HG02943 (cell line): ENCODE results near the gene MCMBP.
A peak's percentile ranks its signal among the peaks of the same experiment; 100 is the strongest.
"Not testable (repeated sequence)": the region's sequence is repeated elsewhere in the genome, so short reads cannot be mapped to it uniquely, and the experiment has no call there.

ENCODE experiments used
- ATAC-seq: cut with Tn5 transposase; IDR thresholded peaks from one replicate; pipeline ENCODE4 v1.9.1; 2021; ENCODE audit warnings: mild to moderate bottlenecking, low read depth, moderate library complexity; ENCODE audit not compliant: unreplicated experiment

The MCMBP gene, protein sequence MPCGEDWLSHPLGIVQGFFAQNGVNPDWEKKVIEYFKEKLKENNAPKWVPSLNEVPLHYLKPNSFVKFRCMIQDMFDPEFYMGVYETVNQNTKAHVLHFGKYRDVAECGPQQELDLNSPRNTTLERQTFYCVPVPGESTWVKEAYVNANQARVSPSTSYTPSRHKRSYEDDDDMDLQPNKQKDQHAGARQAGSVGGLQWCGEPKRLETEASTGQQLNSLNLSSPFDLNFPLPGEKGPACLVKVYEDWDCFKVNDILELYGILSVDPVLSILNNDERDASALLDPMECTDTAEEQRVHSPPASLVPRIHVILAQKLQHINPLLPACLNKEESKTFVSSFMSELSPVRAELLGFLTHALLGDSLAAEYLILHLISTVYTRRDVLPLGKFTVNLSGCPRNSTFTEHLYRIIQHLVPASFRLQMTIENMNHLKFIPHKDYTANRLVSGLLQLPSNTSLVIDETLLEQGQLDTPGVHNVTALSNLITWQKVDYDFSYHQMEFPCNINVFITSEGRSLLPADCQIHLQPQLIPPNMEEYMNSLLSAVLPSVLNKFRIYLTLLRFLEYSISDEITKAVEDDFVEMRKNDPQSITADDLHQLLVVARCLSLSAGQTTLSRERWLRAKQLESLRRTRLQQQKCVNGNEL

DNA sequence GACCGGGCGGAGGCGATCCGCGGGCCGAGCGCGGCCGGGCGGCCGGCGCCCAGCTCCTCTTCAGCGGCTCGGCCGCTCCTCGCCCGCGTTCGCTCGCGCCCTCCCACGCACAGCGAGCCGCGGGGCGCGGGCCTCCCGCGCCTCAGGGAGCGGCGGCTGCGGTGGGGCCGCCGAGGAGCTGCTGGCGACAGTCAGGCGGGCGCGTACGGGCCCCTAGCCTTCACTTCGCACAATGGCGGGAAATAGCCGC, at the start of gene MCMBP:
TSS of gene MCMBP (minus strand) at position 234 of the 250 bp plus-strand sequence. CDS start 259 bp downstream, outside the sequence.
- ATAC-seq = peak; percentile 9

DNA sequence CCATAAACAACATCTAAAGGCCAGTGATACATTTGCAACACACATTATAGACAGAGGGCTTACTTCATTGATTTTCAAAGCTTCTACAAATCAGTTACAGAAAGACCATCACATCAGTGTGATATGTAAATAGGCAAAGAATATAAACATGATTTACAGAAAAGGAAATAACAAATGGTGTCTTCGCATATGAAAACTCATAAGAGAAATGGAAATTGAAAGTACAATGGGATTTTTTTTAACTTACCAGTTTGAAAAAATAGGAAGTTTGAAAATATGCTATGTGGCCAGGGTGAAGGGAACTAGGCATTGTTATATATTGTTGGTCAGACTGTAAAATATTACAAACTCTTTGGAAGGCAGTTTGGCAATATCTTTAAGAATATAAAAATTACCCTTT, 47.2 kb upstream of the MCMBP start:
- ATAC-seq = no peak

DNA sequence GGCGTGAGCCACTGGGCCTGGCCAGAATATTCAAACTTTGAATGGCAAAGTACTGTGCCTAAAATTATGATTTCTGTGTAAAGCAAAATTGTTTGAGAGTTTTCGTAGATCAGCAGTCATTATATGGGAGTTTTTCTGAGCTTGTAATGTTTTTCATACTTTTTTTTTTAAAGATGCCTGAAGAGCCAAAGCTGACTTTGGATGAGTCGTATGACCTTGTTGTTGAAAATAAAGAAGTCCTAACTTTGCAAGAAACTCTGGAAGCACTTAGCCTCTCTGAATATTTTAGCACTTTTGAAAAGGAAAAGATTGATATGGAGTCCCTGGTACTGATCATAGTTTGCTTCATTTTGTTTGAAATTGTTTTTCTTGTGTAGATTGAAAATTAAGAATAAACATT, 46.6 kb upstream of the MCMBP start:
- no peak for ATAC-seq

DNA sequence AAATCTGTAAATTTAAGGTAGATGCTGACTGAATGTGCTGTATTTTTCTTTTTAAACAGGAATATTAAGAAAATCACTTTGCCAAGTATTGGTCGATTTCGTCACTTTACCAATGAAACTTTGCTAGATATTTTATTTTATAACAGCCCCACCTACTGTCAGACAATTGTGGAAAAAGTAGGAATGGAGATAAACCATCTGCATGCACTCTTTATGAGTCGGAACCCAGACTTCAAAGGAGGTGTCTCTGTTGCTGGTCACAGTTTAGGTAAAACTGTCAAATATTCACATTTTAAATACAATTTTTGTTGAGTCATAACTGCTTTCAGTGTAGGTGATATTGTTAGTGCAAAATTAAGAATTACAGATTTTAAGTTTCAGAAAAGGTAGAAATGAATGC, 45.1 kb upstream of the MCMBP start:
- ATAC-seq = no peak

DNA sequence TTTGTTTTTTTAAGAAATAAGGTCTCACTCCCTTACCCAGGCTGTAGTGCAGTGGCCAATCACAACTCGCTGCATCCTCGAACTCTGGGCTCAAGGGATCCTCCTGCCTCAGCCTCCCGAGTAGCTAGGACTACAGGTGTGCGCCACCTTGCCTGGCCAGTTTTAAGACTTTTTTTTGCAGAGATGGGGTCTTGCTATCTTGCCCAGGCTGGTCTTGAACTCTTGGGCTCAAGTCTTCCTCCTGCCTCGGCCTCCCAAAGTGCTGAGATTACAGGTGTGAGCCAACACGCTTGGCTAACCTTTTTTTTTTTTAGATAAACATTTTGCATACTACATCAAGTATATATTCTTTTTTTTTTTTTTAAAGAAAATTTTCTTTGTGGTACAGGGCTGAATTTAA, 38.0 kb upstream of the MCMBP start:
- ATAC-seq = no peak

DNA sequence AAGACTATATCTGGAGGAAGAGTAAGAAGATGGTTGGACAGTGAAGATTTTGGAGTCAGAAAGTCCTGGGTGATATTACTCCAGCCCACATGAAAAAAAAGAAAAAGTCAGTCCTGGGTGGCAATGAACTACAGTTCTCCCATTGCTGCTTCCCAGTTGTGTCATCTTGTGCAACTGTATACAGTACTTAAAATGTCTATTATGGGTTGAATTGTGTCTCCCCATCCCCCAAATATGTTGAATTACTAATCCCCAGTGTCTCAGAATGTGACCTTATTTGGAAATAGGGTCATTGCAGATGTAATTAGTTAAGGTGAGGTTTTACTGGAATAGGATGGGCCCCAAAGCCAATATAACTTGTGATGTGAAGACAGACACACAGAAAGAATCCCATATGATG, 35.5 kb upstream of the MCMBP start:
- no peak for ATAC-seq

DNA sequence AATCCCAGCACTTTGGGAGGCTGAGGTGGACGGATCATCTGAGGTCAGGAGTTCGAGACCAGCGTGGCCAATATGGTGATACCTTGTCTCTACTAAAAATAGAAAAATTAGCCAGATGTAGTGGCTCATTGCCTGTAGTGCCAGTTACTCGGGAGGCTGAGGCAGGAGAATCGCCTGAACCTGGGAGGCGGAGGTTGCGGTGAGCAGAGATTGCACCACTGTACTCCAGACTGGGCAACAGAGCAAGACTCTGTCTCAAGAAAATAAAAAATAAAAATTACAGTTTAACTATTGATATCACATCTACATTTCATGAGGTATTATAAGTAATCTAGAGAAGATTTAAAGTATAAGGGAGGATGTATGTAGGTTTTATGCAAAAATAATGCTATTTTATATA, 35.1 kb upstream of the MCMBP start:
- ATAC-seq = not testable (repeated sequence)

DNA sequence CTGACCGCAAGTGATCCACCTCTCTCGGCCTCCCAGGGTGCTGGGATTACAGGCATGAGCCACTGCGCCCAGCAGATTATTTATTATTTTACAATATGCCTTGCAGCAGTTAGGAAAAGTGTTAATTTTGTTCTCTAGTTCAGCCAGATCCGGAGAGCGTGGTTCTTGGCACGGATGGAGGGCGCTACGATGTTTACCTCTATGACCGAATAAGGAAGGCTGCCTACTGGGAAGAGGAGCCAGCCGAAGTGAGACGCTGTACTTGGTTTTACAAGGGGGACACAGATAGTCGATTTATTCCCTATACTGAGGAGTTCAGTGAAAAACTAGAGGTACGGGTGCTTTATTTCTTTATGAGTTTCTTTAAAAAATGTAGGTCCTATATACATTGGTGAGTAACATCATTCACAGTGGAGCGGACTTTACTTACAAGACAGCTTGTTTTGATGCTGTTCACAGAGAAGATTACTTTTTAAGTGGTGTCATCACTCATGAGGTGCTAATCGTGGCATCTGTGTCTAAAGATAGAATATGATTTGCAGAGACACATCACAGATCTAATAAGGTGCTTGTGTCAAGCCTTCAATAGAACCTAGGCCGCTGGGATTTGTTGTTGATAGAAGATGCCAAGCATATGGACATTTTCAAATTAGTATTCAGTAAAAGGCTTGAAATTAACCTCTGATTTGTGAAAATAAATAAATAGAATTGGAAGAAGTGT, 31.5 kb upstream of the MCMBP start:
- ATAC-seq = no peak

DNA sequence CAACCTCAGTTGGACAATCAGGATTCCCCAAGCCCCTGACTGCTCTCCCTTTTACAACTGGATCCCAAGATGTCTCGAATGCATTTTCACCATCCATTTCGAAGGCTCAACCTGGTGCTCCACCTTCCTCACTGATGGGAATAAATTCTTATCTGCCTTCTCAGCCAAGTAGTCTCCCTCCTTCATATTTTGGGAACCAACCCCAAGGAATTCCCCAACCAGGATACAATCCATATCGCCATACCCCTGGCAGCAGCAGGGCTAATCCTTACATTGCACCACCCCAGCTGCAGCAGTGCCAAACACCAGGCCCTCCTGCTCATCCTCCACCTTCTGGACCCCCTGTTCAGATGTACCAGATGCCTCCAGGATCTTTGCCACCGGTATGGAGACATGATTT, 25.9 kb upstream of the MCMBP start:
- ATAC-seq = no peak

DNA sequence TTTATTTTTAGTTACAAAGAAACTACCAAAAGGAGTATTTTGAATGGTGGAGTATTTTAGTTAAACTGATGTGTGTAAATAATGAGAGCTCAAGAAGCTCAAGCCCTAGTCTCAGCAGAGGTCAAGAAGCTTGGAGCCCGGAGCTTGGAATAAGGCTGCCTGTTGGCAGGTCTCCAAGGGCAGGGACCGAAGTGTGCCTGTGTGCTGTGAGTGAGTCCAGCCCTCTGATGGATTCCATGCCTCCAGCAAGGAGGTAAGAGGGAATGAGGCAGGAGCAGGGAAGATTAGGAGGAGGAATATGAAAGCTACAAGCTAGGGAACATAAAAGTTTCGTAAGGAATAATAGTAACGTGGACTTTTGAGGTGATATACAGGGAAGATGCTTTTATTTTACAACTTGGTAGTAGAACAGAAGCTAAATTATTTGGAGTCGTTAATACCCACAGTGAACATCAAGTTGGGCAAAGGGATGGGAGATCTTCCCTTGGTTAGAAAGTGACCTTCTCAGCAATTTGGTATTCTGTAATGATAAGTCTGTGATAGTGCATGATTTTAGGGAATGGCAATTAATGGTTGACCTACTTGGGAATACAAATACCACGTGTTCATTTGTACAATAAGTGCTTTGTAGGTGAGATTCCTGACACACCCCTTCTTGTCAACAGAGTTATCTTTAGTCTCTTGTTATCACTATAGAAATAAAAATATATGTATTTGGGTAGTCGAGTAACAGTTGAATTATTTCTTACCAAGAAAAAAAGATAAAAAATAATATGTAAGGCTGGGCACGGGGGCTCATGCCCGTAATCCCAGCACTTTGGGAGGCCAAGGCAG, 24.5 kb upstream of the MCMBP start:
- ATAC-seq = no peak

DNA sequence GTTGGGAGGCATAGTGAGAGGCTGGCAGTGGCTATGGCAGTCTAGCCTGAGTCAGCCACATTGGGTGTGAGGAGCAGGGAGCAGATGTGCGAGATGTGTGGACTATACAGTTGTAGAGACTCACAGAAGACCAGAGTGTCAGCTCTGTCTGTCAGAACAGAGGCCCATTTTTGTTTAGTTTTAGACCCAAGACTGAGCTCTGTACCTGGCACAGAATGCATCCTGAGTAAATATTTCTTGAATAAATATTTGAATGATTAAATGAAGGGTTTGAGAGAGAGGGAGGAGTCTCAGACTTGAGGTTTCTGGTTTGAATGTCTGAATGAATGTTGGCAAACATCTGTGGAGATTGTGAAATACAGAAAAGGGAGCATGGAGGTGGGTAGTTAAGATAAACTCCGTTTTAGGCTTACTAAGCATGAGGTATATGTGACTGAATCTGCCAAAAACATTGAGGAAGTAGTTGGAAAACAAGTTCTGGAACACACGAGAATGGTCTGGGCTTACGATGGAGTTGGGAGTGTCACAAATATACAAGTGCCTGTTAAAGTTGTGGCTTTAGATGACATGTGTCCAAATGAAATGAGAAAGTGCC, 23.5 kb upstream of the MCMBP start:
- no peak for ATAC-seq

DNA sequence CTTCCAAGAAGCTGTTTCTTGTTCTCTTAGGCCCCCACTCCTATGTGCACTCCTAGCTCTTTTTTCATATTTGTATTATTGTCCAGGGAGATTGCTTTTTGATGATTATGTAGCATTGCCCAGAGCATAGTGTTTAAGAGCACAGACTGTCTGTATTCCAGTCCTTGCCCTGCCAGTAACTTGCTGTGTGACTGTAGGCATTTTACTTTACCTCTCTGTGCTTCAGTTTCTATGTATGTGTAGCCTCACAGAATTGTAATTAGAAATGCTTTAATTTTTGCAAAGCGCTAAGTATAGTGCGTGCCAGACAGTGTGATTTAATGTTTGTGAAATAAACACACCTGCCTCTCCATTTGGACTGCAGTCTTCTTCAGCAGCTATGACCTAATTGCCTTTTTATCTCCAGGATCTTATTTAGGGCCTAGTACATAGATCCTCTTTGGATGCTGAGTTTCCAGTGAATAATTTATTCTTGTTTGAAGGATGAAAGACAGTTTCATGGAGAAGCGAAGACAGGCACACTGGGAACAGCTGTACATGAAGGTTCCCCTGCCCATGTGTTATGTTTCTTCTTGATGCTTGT, 21.3 kb upstream of the MCMBP start:
- no peak for ATAC-seq

DNA sequence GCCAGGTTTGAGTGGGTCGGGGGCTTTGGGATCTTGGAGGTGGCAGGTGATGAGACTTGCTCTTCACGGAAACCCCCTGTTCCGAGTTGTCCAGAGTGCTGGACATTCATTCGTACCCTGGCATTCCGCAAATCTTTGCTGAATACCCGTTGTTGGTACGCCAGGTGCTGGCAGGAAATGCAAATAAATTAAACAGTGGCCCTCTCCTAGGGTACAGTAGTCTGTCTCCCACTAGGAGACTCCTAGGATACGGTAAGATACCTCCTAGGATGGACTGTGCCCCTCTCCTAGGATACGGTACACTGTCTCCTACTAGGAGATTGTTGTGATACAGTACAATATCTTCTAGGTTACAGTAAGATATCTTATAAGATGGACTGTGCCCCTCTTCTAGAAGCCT, 20.4 kb upstream of the MCMBP start:
- peak; percentile 2 for ATAC-seq

DNA sequence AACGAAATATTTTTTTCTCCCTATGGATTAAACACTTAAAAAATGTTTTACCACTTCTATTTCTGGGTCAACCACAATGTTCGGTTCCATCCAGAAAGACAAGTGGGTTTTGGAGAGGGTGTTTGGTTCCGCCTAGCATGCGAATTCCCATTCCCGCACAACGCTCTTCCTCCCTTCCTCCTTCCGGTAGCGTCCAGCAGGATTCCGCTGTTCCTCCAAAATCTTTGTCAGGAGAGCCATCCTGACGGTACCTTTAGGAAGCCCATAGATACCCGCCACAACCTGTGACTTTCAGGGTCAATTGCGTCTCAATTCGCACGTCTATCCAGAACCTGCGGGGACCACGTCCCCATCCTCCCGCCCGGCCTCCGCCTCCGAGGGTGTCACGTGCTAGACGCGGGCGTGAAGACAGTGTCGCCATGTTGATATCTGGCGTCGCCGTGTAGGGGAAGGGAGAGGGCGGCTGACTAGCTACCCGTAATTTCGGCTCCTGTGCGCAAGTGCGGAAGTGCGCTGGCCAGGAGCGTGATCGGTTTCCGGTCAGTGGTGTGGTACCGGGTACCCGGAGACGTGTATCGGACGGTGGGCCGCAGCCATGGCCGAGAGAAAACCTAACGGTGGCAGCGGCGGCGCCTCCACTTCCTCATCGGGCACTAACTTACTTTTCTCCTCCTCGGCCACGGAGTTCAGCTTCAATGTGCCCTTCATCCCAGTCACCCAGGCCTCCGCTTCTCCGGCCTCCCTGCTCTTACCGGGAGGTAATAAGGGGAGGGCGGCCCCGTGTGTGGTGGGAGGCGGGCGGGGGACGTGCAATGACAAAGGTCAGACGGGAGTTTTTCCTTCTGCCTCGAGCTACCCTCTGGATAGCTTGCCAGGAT, 19.8 kb upstream of the MCMBP start, which contains the start of gene SEC23IP:
TSS of gene SEC23IP (plus strand) at position 543 of the 878 bp plus-strand sequence. CDS start at position 596, 53 bp downstream.
- peak; percentile 99 for ATAC-seq

DNA sequence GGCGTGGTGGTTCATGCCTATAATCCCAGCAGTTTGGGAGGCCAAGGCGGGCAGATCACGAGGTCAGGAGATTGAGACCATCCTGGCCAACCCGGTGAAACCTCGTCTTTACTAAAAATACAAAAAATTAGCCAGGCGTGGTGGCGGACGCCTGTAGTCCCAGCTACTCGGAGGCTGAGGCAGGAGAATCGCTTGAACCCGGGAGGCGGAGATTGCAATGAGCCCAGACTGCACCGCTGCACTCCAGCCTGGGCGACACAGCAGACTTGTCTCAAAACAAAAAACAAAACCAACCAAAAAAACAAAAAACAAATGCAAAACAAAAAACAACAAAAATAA, 19.2 kb upstream of the MCMBP start:
- ATAC-seq = not testable (repeated sequence)

DNA sequence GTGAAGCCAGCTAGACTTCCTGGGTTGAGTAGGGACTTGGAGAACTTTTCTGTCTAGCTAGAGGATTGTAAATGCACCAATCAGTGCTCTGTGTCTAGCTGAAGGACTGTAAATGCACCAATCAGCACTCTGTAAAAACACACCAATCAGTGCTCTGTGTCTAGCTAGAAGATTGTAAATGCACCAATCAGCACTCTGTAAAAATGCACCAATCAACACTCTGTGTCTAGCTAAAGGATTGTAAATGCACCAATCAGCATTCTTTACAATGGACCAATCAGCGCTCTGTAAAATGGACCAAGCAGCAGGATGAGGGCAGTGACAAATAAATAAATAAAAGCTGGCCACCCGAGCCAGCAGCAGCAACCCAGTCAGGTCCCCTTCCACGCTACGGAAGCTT, 17.7 kb upstream of the MCMBP start:
- ATAC-seq = not testable (repeated sequence)

DNA sequence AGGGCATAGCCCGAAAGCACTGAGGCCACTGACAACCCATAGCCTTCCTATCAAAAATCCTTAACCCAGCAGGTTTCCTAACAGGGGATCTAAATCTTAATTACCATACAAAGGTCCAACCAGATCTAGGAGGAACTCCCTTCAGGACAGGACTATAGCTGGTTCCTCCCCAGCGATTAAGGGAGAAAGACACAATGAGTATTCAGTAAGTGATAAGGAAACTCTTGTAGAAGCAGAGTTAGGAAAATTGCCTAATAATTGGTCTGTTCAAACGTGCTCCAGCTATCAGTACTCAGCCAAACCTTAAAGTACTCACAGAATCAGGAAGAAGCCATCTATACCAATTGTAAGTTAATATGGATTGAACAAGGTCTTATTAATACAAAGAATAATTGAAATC, 16.6 kb upstream of the MCMBP start:
- not testable (repeated sequence) for ATAC-seq

DNA sequence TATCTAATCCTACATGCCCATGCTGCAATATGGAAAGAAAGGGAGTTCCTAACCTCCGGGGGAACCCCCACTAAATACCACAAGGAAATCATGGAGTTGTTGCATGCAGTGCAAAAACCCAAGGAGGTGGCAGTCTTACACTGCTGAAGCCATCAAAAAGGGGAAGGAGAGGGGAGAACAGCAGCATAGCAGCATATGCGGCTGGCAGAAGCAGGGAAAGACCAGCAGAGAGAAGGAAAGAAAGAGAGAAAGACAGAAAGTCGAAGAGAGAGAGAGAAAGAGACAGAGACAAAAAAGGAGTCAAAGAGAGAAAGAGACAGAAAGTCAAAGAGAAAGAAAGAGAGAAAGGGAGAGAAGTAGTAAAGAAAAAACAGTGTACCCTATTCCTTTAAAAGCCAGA, 16.1 kb upstream of the MCMBP start:
- ATAC-seq = not testable (repeated sequence)

DNA sequence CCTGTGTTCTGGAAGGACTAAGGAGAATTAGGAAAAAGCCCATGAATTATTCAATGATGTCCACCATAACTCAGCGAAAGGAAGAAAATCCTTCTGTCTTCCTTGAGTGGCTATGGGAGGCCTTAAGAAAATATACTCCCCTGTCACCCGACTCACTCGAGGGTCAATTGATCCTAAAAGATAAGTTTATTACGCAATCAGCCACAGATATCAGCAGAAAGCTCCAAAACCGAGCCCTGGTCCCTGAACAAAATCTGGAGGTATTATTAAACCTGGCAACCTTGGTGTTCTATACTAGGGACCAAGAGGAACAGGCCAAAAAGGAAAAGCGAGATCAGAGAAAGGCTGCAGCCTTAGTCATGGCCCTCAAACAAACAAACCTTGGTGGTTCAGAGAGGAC, 13.4 kb upstream of the MCMBP start:
- not testable (repeated sequence) for ATAC-seq
